ENCODE measurements around the gene ANKS1B.

DNA sequence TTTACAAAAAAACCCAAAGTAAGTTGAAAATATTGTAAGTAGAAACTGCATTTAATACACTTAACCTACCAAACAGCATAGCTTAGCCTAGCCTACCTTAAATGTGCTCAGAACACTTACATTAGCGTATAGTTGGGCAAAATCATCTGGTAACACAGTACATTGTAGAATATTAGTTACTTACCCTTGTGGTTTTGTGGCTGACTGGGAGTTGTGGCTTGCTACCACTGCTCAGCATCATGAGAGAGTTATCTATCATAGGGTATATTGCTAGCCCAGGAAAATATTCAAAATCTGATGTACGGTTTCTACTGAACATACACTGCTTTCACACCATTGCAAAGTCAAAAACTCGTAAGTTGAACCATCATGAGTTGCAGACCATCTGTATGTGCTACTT lies 478.9 kb downstream of the ANKS1B start:
- TF ChIP-seq, protein P1, sequence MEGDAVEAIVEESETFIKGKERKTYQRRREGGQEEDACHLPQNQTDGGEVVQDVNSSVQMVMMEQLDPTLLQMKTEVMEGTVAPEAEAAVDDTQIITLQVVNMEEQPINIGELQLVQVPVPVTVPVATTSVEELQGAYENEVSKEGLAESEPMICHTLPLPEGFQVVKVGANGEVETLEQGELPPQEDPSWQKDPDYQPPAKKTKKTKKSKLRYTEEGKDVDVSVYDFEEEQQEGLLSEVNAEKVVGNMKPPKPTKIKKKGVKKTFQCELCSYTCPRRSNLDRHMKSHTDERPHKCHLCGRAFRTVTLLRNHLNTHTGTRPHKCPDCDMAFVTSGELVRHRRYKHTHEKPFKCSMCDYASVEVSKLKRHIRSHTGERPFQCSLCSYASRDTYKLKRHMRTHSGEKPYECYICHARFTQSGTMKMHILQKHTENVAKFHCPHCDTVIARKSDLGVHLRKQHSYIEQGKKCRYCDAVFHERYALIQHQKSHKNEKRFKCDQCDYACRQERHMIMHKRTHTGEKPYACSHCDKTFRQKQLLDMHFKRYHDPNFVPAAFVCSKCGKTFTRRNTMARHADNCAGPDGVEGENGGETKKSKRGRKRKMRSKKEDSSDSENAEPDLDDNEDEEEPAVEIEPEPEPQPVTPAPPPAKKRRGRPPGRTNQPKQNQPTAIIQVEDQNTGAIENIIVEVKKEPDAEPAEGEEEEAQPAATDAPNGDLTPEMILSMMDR (IDR thresholded peaks at IDR 0.05): no peak
- TF ChIP-seq POLR2A (IDR thresholded peaks at IDR 0.05): no peak

All from Peyer's patch (tissue), 4 donors.